GM19372 (cell line): ENCODE data around the gene MLPH.
A peak's percentile ranks its signal among the peaks of the same experiment; 100 is the strongest.

Experiments used
- ATAC-seq: cut with Tn5 transposase; IDR thresholded peaks from one replicate; pipeline ENCODE4 v1.9.1; 2021; ENCODE audit warnings: mild to moderate bottlenecking, low read depth, moderate library complexity; ENCODE audit not compliant: unreplicated experiment

Gene MLPH

GRCh38 chr2:237515621-237516275 is 28.7 kb downstream of the MLPH start:
- ATAC-seq: no peak

GRCh38 chr2:237517163-237517562 is 30.1 kb downstream of the MLPH start:
- no peak for ATAC-seq

- ATAC-seq: no peak
These were observed 30.9 kb downstream of the MLPH start for GRCh38 chr2:237517990-237518389.

GRCh38 chr2:237519506-237520245 is 32.6 kb downstream of the MLPH start:
- no peak for ATAC-seq

GRCh38 chr2:237520290-237520689 is 33.2 kb downstream of the MLPH start:
- no peak for ATAC-seq

- no peak for ATAC-seq
These were observed 37.6 kb downstream of the MLPH start for GRCh38 chr2:237524631-237525030.

- ATAC-seq: no peak
These were observed 38.6 kb downstream of the MLPH start for GRCh38 chr2:237525559-237526157.

- ATAC-seq: no peak
These were observed 40.2 kb downstream of the MLPH start for GRCh38 chr2:237527233-237527632.

GRCh38 chr2:237527766-237528165 is 40.7 kb downstream of the MLPH start:
- no peak for ATAC-seq

- ATAC-seq: peak; percentile 82
These were observed 42.7 kb downstream of the MLPH start for GRCh38 chr2:237529452-237530402.

GRCh38 chr2:237530472-237531433 is 43.7 kb downstream of the MLPH start:
- no peak for ATAC-seq

GRCh38 chr2:237532160-237532559 is 45.1 kb downstream of the MLPH start:
- no peak for ATAC-seq

- ATAC-seq: no peak
These were observed 46.7 kb downstream of the MLPH start for GRCh38 chr2:237533668-237534161.

GRCh38 chr2:237534380-237534779 is 47.3 kb downstream of the MLPH start:
- no peak for ATAC-seq

GRCh38 chr2:237535385-237536082 is 48.5 kb downstream of the MLPH start:
- no peak for ATAC-seq

GRCh38 chr2:237536083-237536415 is 49.0 kb downstream of the MLPH start:
- no peak for ATAC-seq

- no peak for ATAC-seq
These were observed 49.6 kb downstream of the MLPH start for GRCh38 chr2:237536617-237537016.

- no peak for ATAC-seq
These were observed 51.1 kb downstream of the MLPH start for GRCh38 chr2:237538001-237538720.
